ENCODE measurements around the gene ITIH2.
"Not testable (repeated sequence)": the region's sequence is repeated elsewhere in the genome, so short reads cannot be mapped to it uniquely, and the experiment has no call there.

The ITIH2 gene

GRCh38 chr10:7701158-7701742 lies 1.9 kb upstream of the ITIH2 start:
- no peak overlapping the region for H3K9ac ChIP-seq (ENCODE audit: low read depth, low read length)
- H3K9me3 ChIP-seq (ENCODE audit: insufficient read depth, low read depth, low read length) = no peaks in the 10 kb centered on the region
- no peaks in the 10 kb centered on the region for H3K4me1 ChIP-seq (ENCODE audit: insufficient read depth, low read length)
- H3K4me3 ChIP-seq (ENCODE audit: low read length) = no peak overlapping the region
- no peaks in the 10 kb centered on the region; the same call in 1 of the 2 replicates for H3K27me3 ChIP-seq (ENCODE audit: insufficient read depth, low read length)
- no peak overlapping the region for H3K27ac ChIP-seq (ENCODE audit: low read length)
- H3K36me3 ChIP-seq (ENCODE audit: insufficient read depth, low read depth, low read length) = no peaks in the 10 kb centered on the region

DNA sequence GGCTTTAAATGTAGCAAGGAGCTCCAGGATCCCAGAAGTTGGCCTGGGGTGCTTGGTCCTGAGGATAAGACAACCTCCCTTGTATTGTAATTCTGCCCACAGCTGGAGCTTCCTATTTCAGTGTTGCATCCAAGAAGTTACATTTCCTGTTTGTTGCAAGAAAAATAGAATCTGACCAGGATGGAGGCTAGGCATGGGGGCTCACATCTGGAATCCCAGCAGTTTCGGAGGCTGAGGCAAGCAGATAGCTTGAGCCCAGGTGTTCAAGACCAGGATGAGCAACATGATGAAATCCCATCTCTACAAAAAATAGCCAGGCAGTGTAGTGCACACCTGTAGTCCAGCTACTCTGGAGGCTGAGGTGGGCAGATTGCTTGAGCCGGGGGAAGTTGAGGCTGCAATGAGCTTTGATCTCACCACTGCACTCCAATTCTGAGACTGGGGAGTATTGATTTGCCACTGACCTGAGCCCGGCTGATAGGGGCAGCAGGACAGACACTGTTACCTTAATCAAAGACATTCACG lies 766 bp upstream of the ITIH2 start:
- Histone ChIP-seq H3K27me3 (ENCODE audit: insufficient read depth, low read length) (no peaks in the 10 kb centered on the region), H3K4me3 (ENCODE audit: low read length) (no peak overlapping the region), H3K9ac (ENCODE audit: low read depth, low read length) (no peak overlapping the region), H3K9me3 (ENCODE audit: insufficient read depth, low read depth, low read length) (no peaks in the 10 kb centered on the region), H3K36me3 (ENCODE audit: insufficient read depth, low read depth, low read length) (no peaks in the 10 kb centered on the region), H3K4me1 (ENCODE audit: insufficient read depth, low read length) (no peaks in the 10 kb centered on the region), H3K27ac (ENCODE audit: low read length) (no peak overlapping the region)

GRCh38 chr10:7704071-7705016 lies 1.2 kb downstream of the ITIH2 start:
- H3K4me3 ChIP-seq (ENCODE audit: low read length) = no peak overlapping the region
- H3K27ac ChIP-seq (ENCODE audit: low read length) = no peak overlapping the region
- no peaks in the 10 kb centered on the region for H3K9me3 ChIP-seq (ENCODE audit: insufficient read depth, low read depth, low read length)
- no peaks in the 10 kb centered on the region for H3K27me3 ChIP-seq (ENCODE audit: insufficient read depth, low read length)
- no peaks in the 10 kb centered on the region for H3K36me3 ChIP-seq (ENCODE audit: insufficient read depth, low read depth, low read length)
- no peak overlapping the region for H3K9ac ChIP-seq (ENCODE audit: low read depth, low read length)
- no peaks in the 10 kb centered on the region for H3K4me1 ChIP-seq (ENCODE audit: insufficient read depth, low read length)

- Histone ChIP-seq H3K9ac (ENCODE audit: low read depth, low read length) (no peak overlapping the region), H3K27me3 (ENCODE audit: insufficient read depth, low read length) (no peaks in the 10 kb centered on the region), H3K4me3 (ENCODE audit: low read length) (no peak overlapping the region), H3K9me3 (ENCODE audit: insufficient read depth, low read depth, low read length) (no peaks in the 10 kb centered on the region), H3K4me1 (ENCODE audit: insufficient read depth, low read length) (no peaks in the 10 kb centered on the region), H3K27ac (ENCODE audit: low read length) (no peak overlapping the region), H3K36me3 (ENCODE audit: insufficient read depth, low read depth, low read length) (no peaks in the 10 kb centered on the region)
Measured at GRCh38 chr10:7705341-7705740, 2.2 kb downstream of the ITIH2 start.

GRCh38 chr10:7706534-7707073 lies 3.5 kb downstream of the ITIH2 start:
- Histone ChIP-seq H3K9me3 (ENCODE audit: insufficient read depth, low read depth, low read length) (no peaks in the 10 kb centered on the region), H3K27me3 (ENCODE audit: insufficient read depth, low read length) (no peaks in the 10 kb centered on the region), H3K9ac (ENCODE audit: low read depth, low read length) (no peak overlapping the region), H3K36me3 (ENCODE audit: insufficient read depth, low read depth, low read length) (no peaks in the 10 kb centered on the region), H3K4me1 (ENCODE audit: insufficient read depth, low read length) (no peaks in the 10 kb centered on the region), H3K4me3 (ENCODE audit: low read length) (no peak overlapping the region), H3K27ac (ENCODE audit: low read length) (no peak overlapping the region)

DNA sequence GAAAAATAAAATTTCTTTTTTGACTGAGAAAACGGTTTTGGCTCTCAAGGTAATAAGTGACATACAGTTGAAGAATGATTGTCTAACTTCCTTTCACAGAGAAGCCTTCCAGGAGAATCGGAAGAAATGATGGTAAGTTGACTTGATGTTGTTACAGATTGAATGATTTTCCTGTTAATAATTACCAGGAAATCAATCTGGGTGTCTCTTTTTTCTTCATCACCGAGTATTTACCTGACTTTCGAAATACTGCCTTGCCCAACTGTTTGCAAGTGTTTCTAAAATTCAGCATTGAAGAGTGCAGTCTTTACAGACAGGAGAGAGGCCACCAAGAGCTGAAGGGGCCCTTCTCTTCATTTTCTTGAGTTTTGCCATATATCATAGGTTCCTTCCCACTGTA lies 4.0 kb downstream of the ITIH2 start:
- no peak overlapping the region for H3K27ac ChIP-seq (ENCODE audit: low read length)
- H3K4me3 ChIP-seq (ENCODE audit: low read length) = no peak overlapping the region
- no peaks in the 10 kb centered on the region for H3K36me3 ChIP-seq (ENCODE audit: insufficient read depth, low read depth, low read length)
- no peak overlapping the region for H3K9ac ChIP-seq (ENCODE audit: low read depth, low read length)
- H3K9me3 ChIP-seq (ENCODE audit: insufficient read depth, low read depth, low read length) = no peaks in the 10 kb centered on the region
- H3K27me3 ChIP-seq (ENCODE audit: insufficient read depth, low read length) = no peaks in the 10 kb centered on the region
- H3K4me1 ChIP-seq (ENCODE audit: insufficient read depth, low read length) = no peaks in the 10 kb centered on the region

DNA sequence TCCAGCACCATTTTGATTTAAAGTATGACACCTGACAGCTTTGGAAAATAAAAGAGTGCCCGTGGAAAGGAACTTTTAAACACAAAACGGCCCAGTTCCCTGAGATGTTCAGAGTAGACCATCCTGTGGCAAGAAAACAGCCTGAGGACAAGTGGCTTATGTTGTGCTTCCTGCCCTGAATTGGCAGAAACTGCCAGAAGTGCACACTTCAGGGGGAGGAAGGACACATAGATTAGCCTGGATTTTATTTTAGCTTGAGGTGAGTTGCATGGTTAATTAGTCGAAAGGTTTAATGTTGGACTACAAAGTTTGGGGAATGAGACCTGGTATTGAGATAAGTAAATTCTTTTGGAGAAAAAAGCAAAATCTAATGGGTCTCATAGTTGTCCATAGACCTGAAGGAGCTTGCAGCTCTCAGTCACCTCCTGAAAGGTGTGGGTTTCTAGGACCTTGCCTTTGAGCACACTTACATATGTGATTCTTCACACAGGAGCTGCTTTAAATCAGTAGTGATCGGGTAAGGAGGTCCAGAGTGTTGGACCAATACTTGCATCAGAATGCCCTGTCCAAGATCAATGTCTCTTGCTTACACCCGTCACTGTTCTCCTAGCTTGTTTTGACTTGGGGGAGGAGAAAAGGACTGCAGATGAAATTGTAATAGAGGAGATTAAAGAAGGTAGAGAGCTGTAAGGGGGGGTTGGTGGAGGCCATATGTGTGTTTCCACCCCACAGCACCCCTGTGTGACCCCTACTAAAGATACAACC lies 4.9 kb downstream of the ITIH2 start:
- Histone ChIP-seq H3K9me3 (ENCODE audit: insufficient read depth, low read depth, low read length) (no peaks in the 10 kb centered on the region), H3K27me3 (ENCODE audit: insufficient read depth, low read length) (no peaks in the 10 kb centered on the region), H3K9ac (ENCODE audit: low read depth, low read length) (no peak overlapping the region), H3K4me3 (ENCODE audit: low read length) (no peak overlapping the region), H3K27ac (ENCODE audit: low read length) (no peak overlapping the region), H3K4me1 (ENCODE audit: insufficient read depth, low read length) (no peaks in the 10 kb centered on the region), H3K36me3 (ENCODE audit: insufficient read depth, low read depth, low read length) (no peaks in the 10 kb centered on the region)

GRCh38 chr10:7708832-7709231 lies 5.7 kb downstream of the ITIH2 start:
- Histone ChIP-seq H3K9ac (ENCODE audit: low read depth, low read length) (no peak overlapping the region), H3K27me3 (ENCODE audit: insufficient read depth, low read length) (no peaks in the 10 kb centered on the region), H3K27ac (ENCODE audit: low read length) (no peak overlapping the region), H3K4me1 (ENCODE audit: insufficient read depth, low read length) (no peaks in the 10 kb centered on the region), H3K4me3 (ENCODE audit: low read length) (no peak overlapping the region), H3K9me3 (ENCODE audit: insufficient read depth, low read depth, low read length) (no peaks in the 10 kb centered on the region), H3K36me3 (ENCODE audit: insufficient read depth, low read depth, low read length) (no peaks in the 10 kb centered on the region)

GRCh38 chr10:7710446-7710845 lies 7.3 kb downstream of the ITIH2 start:
- no peak overlapping the region for H3K4me3 ChIP-seq (ENCODE audit: low read length)
- no peaks in the 10 kb centered on the region for H3K27me3 ChIP-seq (ENCODE audit: insufficient read depth, low read length)
- H3K27ac ChIP-seq (ENCODE audit: low read length) = no peak overlapping the region
- H3K36me3 ChIP-seq (ENCODE audit: insufficient read depth, low read depth, low read length) = no peaks in the 10 kb centered on the region
- no peaks in the 10 kb centered on the region for H3K4me1 ChIP-seq (ENCODE audit: insufficient read depth, low read length)
- H3K9ac ChIP-seq (ENCODE audit: low read depth, low read length) = no peak overlapping the region
- H3K9me3 ChIP-seq (ENCODE audit: insufficient read depth, low read depth, low read length) = no peaks in the 10 kb centered on the region

DNA sequence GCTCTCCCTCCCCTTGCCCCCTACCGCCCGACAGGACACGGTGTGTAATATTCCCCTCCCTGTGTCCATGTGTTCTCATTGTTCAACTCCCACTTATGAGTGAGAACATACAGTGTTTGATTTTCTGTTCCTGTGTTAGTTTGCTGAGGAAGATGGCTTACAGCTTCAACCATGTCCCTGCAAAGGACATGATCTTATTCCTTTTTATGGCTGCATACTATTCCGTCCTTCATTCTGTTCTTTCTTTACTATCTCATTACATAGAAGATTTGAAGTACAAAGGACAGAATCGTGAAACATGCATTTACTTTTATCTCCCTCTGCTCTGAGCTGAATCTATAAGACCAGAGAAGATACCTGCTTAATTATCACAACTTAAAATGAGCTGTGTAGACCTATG lies 8.0 kb downstream of the ITIH2 start:
- not testable (repeated sequence) for H3K27me3 ChIP-seq (ENCODE audit: insufficient read depth, low read length)

GRCh38 chr10:7715515-7715914 lies 12.4 kb downstream of the ITIH2 start:
- no peak overlapping the region for H3K9ac ChIP-seq (ENCODE audit: low read depth, low read length)
- no peaks in the 10 kb centered on the region for H3K9me3 ChIP-seq (ENCODE audit: insufficient read depth, low read depth, low read length)
- H3K27me3 ChIP-seq (ENCODE audit: insufficient read depth, low read length) = no peaks in the 10 kb centered on the region
- H3K4me3 ChIP-seq (ENCODE audit: low read length) = no peak overlapping the region
- no peaks in the 10 kb centered on the region for H3K36me3 ChIP-seq (ENCODE audit: insufficient read depth, low read depth, low read length)
- H3K4me1 ChIP-seq (ENCODE audit: insufficient read depth, low read length) = no peaks in the 10 kb centered on the region
- H3K27ac ChIP-seq (ENCODE audit: low read length) = no peak overlapping the region

More for the DNA sequence above, 8.0 kb downstream of the ITIH2 start:
- H3K4me3 ChIP-seq (ENCODE audit: low read length); H3K4me1 ChIP-seq (ENCODE audit: insufficient read depth, low read length); H3K9me3 ChIP-seq (ENCODE audit: insufficient read depth, low read depth, low read length); H3K27ac ChIP-seq (ENCODE audit: low read length); H3K9ac ChIP-seq (ENCODE audit: low read depth, low read length); H3K36me3 ChIP-seq (ENCODE audit: insufficient read depth, low read depth, low read length): not testable (repeated sequence)
